Motor neuron (in vitro differentiated cells): ENCODE data around the gene CACNB3. TPM values are rescaled to one million over a fixed set of nuclear protein-coding genes. Genes with fewer than 3 reads are reported as not detected.
"Not testable (repeated sequence)": the region's sequence is repeated elsewhere in the genome, so short reads cannot be mapped to it uniquely, and the experiment has no call there.

Experiments used
- ATAC-seq, 8 experiments: fragments of 200-7000 bp; cut with Tn5 transposase; replicated peaks in 6 of 8; 2 replicates each; pipeline ENCODE4 v1.8.0; 2021; ENCODE audit warnings: mild to moderate bottlenecking in 8 of 8, moderate library complexity in 8 of 8
- H3K27ac ChIP-seq, 2 donors: fragments of 250-450 bp; sonication (Bioruptor Pico); 2 replicates each; pipeline ENCODE4 v1.9.0; 2021; ENCODE audit warnings: antibody characterized with exemption in 2 of 2, mild to moderate bottlenecking in 2 of 2, moderate library complexity in 1 of 2
- H3K4me1 ChIP-seq, 2 donors: fragments of 250-450 bp; sonication (Bioruptor Pico); replicated peaks in 1 of 2; 2 replicates each; pipeline ENCODE4 v1.6.1; 2021; ENCODE audit warnings: antibody characterized with exemption in 2 of 2, mild to moderate bottlenecking in 2 of 2, moderate library complexity in 1 of 2
- H3K4me3 ChIP-seq, 5 donors: fragments of 250-450 bp; sonication (Bioruptor Pico); 2 replicates each; pipeline ENCODE4 v1.9.0; 2021; ENCODE audit warnings: antibody characterized with exemption in 5 of 5, mild to moderate bottlenecking in 5 of 5, moderate library complexity in 4 of 5
- whole genome bisulfite sequencing, 10 experiments: fragments of 450-650 bp; shearing (Covaris generic); methylation state at CpG; one replicate each; pipeline ENCODE4 v1.0.0; 2022; 5-methylcytosine and 5-hydroxymethylcytosine counted together
- in situ Hi-C, 9 experiments: fragments of 400-800 bp; cut with MboI; loops; one replicate each; pipeline ENCODE4 v1.15.0; 2021; ENCODE audit warnings: low sequenced_read_pairs in 9 of 9, low pct_unique_long_range_greater_than_20kb in 2 of 9; ENCODE audit not compliant: unreplicated experiment in 9 of 9
- total RNA-seq, 8 experiments: library from RNA; unstranded; fragments of 300-600 nt; gene quantifications; 2 replicates each; pipeline versions ENCODE4 v1.2.3 to v1.2.4, GENCODE V29; 2022

Gene CACNB3
- total RNA-seq, 8 experiments from 2014 or later, result 4.7 to 40.3 (median 37.7) TPM

- Histone ChIP-seq H3K4me3 (no peak overlapping the region), H3K27ac (no peak overlapping the region), H3K4me1 (peaks cover 0 to 4% of the 10 kb centered on the region in 2 donors)
- 0 to 67% (median 13%) methylated on average over 1 of the region's 2 CpGs; no CpG with 5 or more reads in 6 of the 10 experiments for WGBS, 10 experiments
- ATAC-seq, result no peak
- in situ Hi-C loops, result no loop called here
Observed at GRCh38 chr12:48856379-48856778, 38.1 kb downstream of the CACNB3 start.

GRCh38 chr12:48857278-48857994 is 39.1 kb downstream of the CACNB3 start:
- no peak overlapping the region for H3K27ac ChIP-seq
- peaks cover 2 to 5% of the 10 kb centered on the region in 2 donors for H3K4me1 ChIP-seq
- no peak for ATAC-seq
- whole genome bisulfite sequencing, 10 experiments, result 28 to 85% (median 80%) methylated on average over 1 to 4 of the region's 13 CpGs; no CpG with 5 or more reads in 5 of the 10 experiments
- H3K4me3 ChIP-seq, result no peak overlapping the region
- in situ Hi-C loops, result no loop called here

DNA sequence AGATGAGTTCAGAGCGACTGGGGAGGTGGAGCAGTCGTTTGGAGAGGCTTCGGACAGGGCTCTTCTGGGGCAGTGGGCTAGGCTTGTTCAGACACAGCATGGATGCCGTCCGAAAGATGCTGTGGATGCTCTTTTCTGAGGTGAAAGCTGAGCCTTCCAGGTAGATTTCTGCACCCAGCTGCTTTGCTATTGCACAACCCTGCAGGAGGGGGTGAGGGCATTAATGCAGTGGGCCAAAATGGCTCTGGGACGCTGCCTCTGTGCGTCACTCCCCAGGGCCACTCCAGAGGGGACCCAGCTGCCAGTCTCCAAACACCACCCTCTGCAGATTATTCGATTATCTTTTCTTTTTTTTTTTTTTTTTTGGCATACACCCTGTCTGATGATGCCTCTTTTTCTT is 39.7 kb downstream of the CACNB3 start:
- Histone ChIP-seq H3K4me1 (peaks cover 6 to 8% of the 10 kb centered on the region in 2 donors), H3K4me3 (no peak overlapping the region), H3K27ac (no peak overlapping the region)
- WGBS, 10 experiments, result 0 to 77% (median 61%) methylated on average over 1 to 6 of the region's 8 CpGs; no CpG with 5 or more reads in 3 of the 10 experiments
- ATAC-seq, result no peak
- in situ Hi-C loops, result no loop called here

DNA sequence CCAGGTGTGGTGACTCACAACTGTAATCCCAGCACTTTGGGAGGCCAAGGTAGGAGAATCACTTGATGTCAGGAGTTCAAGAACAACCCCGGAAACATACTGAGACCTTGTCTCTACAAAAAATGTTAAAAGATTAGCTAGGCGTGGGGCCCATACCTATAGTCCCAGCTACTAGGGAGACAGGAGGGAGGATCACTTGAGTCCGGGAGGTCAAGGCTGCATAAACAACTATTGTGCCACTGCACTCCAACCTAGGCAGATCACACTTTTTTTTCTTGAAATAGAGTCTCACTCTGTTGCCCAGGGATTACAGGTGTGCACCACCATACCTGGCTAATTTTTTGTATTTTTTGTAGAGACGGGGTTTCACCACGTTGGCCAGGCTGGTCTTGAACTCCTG is 41.3 kb downstream of the CACNB3 start:
- Histone ChIP-seq H3K27ac (no peak overlapping the region), H3K4me3 (no peak overlapping the region), H3K4me1 (peaks cover 19 to 23% of the 10 kb centered on the region in 2 donors)
- in situ Hi-C loops, result no loop called here
- no peak for ATAC-seq
- 60 to 100% (median 97%) methylated on average over 1 to 5 of the region's 5 CpGs; no CpG with 5 or more reads in 5 of the 10 experiments for WGBS, 10 experiments

- H3K27ac ChIP-seq, in situ Hi-C loops, ATAC-seq, H3K4me3 ChIP-seq: not testable (repeated sequence)
- WGBS, 10 experiments, result 63 to 100% (median 95%) methylated on average over 1 to 4 of the region's 5 CpGs; no CpG with 5 or more reads in 4 of the 10 experiments
- H3K4me1 ChIP-seq, result peaks cover 22 to 30% of the 10 kb centered on the region in 2 donors
Observed at GRCh38 chr12:48860236-48860635, 41.9 kb downstream of the CACNB3 start.

- H3K4me1 ChIP-seq, result peaks cover 24 to 30% of the 10 kb centered on the region in 2 donors
- no peak overlapping the region for H3K4me3 ChIP-seq
- no peak overlapping the region for H3K27ac ChIP-seq
- WGBS, 10 experiments, result 43 to 83% methylated on average over 1 to 2 of the region's 2 CpGs; no CpG with 5 or more reads in 8 of the 10 experiments
- ATAC-seq, result peak in 1 of 8 experiments; percentile 1
- in situ Hi-C loops, result no loop called here
Observed at GRCh38 chr12:48861111-48861510, 42.8 kb downstream of the CACNB3 start.

DNA sequence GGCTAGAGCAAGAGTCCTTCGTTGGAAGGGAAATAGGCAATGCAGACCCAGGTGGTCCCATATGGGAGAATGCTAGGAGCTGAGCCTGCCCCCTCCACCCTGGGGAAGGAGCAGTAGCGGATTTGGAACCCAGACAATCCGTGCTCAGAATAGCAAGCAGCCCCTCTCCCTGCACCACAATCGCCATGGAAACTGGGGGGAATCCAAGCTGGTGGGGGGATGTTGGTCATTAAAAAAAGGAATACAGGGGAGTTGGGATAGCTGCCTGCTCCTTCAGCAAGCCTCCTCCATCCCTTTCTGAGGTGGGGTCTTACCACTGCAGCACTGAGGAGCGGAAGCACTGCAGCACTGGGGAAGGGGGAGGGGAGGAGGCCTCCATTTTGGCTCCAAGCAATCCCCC is 44.5 kb downstream of the CACNB3 start:
- no peak overlapping the region for H3K4me3 ChIP-seq
- H3K27ac ChIP-seq, result no peak overlapping the region
- H3K4me1 ChIP-seq, result peaks cover 25 to 30% of the 10 kb centered on the region in 2 donors
- in situ Hi-C loops, result no loop called here
- no peak for ATAC-seq
- 0 to 50% (median 26%) methylated on average over 1 to 3 of the region's 5 CpGs; no CpG with 5 or more reads in 3 of the 10 experiments for WGBS, 10 experiments

DNA sequence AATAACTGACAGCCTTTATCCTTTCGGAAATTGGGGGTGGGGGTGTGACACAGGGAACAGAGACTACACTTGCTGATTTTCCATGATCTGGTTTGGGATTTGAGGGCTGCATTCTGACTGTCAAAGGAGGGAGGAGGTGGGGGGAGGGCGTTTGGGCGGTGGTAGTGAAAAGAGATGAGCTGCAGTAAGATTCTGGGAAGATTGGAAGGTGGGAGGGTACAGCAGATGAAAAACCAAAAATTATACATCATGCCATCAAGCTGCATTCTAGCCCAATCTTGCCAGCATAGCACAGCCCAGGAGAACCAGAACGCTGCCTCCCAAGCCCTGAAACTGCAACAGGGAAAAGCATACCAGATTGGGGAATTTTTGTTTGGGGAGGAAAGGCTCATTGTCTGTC is 45.0 kb downstream of the CACNB3 start:
- in situ Hi-C loops, result no loop called here
- 0 to 43% (median 27%) methylated on average over 1 to 2 of the region's 4 CpGs; no CpG with 5 or more reads in 7 of the 10 experiments for WGBS, 10 experiments
- H3K4me1 ChIP-seq, result peaks cover 25 to 30% of the 10 kb centered on the region in 2 donors
- no peak overlapping the region for H3K4me3 ChIP-seq
- no peak overlapping the region for H3K27ac ChIP-seq
- no peak for ATAC-seq

DNA sequence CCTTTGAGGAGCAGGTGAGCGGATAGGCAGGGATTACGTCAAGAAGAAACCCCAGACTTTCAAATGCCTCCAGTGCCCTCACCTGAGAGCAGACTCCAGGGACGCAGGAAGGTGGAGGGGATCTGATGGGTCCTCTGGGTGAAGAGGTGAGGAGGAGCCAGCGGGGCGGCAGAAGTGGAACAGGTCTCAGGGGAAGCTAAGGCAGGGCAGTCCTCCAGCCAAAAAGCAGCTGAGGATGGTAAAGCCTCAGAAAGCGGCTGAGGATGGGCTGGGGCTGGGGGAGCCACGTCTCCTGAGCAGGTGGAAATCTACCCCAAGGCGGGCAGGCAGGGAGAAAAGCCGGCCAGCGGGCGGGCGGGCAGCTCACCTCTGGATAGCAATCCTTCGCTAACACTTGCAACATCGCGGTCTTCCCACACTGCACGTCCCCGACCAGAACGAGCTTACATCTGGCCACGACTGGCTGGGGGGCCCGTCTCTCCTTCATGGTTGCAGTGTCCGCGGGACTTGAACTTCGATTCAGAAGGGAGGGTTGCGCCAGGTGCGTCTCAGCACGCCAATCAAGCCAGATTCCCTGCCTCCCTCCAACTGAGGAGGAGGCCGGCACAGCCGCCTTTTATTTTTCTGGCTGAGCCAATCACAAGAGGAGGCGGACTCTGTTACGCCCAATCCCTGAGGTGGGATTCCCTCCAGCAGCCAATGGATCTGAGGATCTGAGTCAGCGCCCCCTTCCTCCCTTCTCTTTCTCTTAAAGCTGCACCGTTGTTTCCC is 47.2 kb downstream of the CACNB3 start, which contains the start of gene RND1:
TSS of gene RND1 (minus strand) at position 590 of the 771 bp plus-strand sequence. CDS start at position 487, 103 bp downstream.
- in situ Hi-C loops, result no loop called here
- ATAC-seq, result peak; percentile 94 to 98 (median 96)
- H3K4me3 ChIP-seq, result peak within 1 kb of the TSS; percentile 48 to 57 (median 50)
- 0 to 13% (median 1%) methylated on average over 1 to 15 of the region's 32 CpGs; no CpG with 5 or more reads in 4 of the 10 experiments for WGBS, 10 experiments
- no peak within 1 kb of the TSS for H3K27ac ChIP-seq
- peaks cover 25 to 30% of the 10 kb centered on the region in 2 donors for H3K4me1 ChIP-seq

DNA sequence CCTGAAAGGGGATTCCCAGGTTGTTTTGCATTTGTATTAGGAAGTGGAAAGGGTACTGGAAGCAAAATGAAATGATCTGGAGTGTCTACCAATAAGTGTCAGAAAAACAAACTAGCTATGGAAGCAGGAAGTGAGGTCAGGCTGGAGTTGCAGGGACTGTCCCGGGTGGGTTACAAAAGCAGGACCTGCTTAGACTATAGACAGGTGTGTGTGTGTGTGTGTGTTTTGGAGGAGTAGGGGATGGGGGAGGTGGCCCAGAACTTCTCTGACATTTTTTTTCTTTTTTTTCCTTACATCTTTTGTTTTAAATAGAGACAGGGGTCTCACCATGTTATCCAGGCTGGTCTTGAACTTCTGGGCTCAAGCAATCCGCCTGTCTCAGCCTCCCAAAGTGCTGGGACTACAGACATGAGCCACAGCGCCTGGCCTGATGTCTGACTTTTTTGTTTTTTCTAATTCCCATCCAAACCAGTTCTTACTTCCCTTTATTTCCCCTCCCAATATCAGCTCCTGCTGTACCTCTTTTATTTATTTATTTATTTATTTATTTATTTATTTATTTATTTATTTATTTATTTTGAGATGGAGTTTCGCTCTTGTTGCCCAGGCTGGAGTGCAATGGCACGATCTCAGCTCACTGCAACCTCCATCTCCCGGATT is 47.9 kb downstream of the CACNB3 start:
- WGBS, 10 experiments, result 8 to 100% (median 48%) methylated on average over 1 to 3 of the region's 6 CpGs; no CpG with 5 or more reads in 2 of the 10 experiments
- Histone ChIP-seq H3K27ac (no peak overlapping the region), H3K4me1 (peaks cover 25 to 30% of the 10 kb centered on the region in 2 donors), H3K4me3 (peak overlapping the region; percentile 48 to 57 (median 50))
- in situ Hi-C loops, result no loop called here
- peak; percentile 17 to 65 (median 36) for ATAC-seq

GRCh38 chr12:48868451-48868850 is 50.2 kb downstream of the CACNB3 start:
- Histone ChIP-seq H3K4me3 (no peak overlapping the region), H3K27ac (no peak overlapping the region), H3K4me1 (peaks cover 15 to 25% of the 10 kb centered on the region in 2 donors)
- WGBS, 10 experiments, result 29 to 92% (median 67%) methylated on average over 1 to 2 of the region's 2 CpGs; no CpG with 5 or more reads in 3 of the 10 experiments
- ATAC-seq, result no peak
- in situ Hi-C loops, result no loop called here

DNA sequence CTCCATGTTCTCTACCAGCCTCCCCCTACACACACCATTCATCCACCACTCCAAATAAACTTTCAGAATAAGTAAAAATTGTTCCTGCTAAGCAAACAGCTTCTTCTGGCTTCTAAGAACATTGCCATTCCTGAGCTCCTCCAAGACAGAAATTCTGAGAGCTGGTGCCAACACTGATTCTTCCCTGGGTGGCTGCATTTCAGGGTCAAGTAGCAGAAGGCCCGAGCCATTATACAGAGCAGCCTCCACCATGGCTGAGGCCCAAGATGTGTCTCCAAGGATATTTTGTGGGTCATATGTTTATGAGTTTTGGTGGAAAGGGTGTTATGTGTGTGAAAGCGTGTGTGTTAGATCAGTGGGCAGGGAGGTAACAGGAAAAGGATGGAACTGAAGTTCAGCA is 50.9 kb downstream of the CACNB3 start:
- Histone ChIP-seq H3K4me3 (no peak overlapping the region), H3K27ac (no peak overlapping the region), H3K4me1 (peaks cover 8 to 17% of the 10 kb centered on the region in 2 donors)
- 0 to 100% (median 84%) methylated on average over 1 to 2 of the region's 2 CpGs; no CpG with 5 or more reads in 4 of the 10 experiments for WGBS, 10 experiments
- in situ Hi-C loops, result no loop called here
- no peak for ATAC-seq
